ENCODE measurements around the gene ZNF263. TPM values are rescaled to one million over a fixed set of nuclear protein-coding genes. Genes with fewer than 3 reads are reported as not detected.

The ZNF263 gene
- polyA plus RNA-seq, 2 donors: 7.9 to 12.7 TPM

DNA sequence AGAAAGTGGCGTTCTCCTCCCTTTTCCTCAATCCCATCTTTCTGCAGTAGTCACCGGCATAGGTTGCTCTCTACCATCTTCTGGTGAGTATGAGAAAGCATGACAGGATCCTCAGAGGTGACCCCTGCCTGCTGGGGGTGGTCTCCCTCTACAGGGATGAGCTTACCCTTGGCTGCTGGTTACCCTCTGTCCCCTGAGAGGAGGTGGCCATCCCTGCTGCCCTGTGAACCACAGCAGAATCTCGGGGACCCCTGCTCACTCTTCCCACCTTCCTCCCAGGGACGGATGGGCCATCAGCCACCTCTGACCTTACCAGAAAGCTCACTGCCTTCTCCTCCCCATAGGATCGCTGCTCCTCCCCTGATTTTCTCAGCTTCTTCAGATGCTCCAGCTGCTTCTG is 34.7 kb upstream of the ZNF263 start:
- H3K27ac ChIP-seq (ENCODE audit: low read depth in 2 of 2, low read length in 1 of 2): no peak overlapping the region
- H3K9me3 ChIP-seq (ENCODE audit: control insufficient read depth in 2 of 2, insufficient read depth in 1 of 2, low read depth in 1 of 2, low read length in 1 of 2): peaks cover 0 to 3% of the 10 kb centered on the region in 2 donors
- no peak overlapping the region for H3K4me3 ChIP-seq (ENCODE audit: low read depth in 1 of 2, low read length in 2 of 2)
- no peaks in the 10 kb centered on the region for H3K4me1 ChIP-seq (ENCODE audit: control insufficient read depth in 2 of 2, insufficient read depth in 2 of 2, low read length in 1 of 2)
- WGBS, 2 donors: 75 to 85% methylated on average over 5 of the region's 5 CpGs
- no peaks in the 10 kb centered on the region for H3K36me3 ChIP-seq (ENCODE audit: control insufficient read depth in 2 of 2, insufficient read depth in 2 of 2, low read length in 1 of 2)
- no peaks in the 10 kb centered on the region for H3K27me3 ChIP-seq (ENCODE audit: control insufficient read depth in 1 of 2, insufficient read depth in 2 of 2, low read length in 2 of 2)

DNA sequence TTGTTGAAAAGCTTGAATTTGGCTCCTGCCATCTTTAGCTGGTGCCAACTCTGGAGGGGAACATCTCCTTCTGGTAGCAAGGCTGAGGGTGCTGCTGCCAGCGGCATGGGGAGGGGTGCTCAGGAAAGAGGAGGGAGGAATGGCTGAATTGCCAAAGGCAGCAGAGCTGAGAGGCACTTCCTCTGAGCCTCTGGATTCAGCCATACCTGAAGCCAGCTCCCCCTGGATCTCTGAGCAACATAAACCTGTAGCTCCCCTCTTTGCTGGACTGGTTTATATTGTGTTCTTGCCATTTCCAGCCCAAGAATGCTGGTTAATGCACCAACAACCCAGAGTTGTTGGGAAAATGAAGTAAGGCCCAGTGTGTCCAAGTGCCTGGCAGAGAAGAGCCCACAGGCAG is 34.3 kb upstream of the ZNF263 start:
- no peaks in the 10 kb centered on the region for H3K4me1 ChIP-seq (ENCODE audit: control insufficient read depth in 2 of 2, insufficient read depth in 2 of 2, low read length in 1 of 2)
- no peak overlapping the region for H3K4me3 ChIP-seq (ENCODE audit: low read depth in 1 of 2, low read length in 2 of 2)
- H3K9me3 ChIP-seq (ENCODE audit: control insufficient read depth in 2 of 2, insufficient read depth in 1 of 2, low read depth in 1 of 2, low read length in 1 of 2): peaks cover 0 to 3% of the 10 kb centered on the region in 2 donors
- 50 to 78% methylated on average over 1 of the region's 1 CpG for WGBS, 2 donors
- H3K36me3 ChIP-seq (ENCODE audit: control insufficient read depth in 2 of 2, insufficient read depth in 2 of 2, low read length in 1 of 2): no peaks in the 10 kb centered on the region
- H3K27ac ChIP-seq (ENCODE audit: low read depth in 2 of 2, low read length in 1 of 2): no peak overlapping the region
- no peaks in the 10 kb centered on the region for H3K27me3 ChIP-seq (ENCODE audit: control insufficient read depth in 1 of 2, insufficient read depth in 2 of 2, low read length in 2 of 2)

DNA sequence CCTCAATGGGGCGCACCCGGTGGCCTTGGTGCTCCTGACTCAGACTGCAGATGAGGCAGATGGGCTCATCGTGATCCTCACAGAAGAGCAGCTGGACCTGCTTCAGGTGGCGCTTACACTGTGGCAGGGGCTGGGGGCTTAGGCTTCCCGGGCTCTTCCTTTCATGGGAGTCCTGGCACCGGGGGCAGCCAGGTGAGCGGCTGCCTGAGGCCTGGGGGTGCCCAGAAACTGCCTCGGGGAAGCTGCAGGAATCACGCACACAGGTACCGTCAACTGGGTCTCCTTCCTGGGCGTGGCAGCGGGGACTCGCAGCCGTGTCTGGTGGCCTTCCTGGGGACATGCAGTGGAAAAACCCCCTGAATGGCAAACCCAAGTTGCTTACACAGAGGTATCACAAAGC is 33.8 kb upstream of the ZNF263 start:
- no peaks in the 10 kb centered on the region for H3K27me3 ChIP-seq (ENCODE audit: control insufficient read depth in 1 of 2, insufficient read depth in 2 of 2, low read length in 2 of 2)
- peaks cover 0 to 3% of the 10 kb centered on the region in 2 donors for H3K9me3 ChIP-seq (ENCODE audit: control insufficient read depth in 2 of 2, insufficient read depth in 1 of 2, low read depth in 1 of 2, low read length in 1 of 2)
- no peaks in the 10 kb centered on the region for H3K36me3 ChIP-seq (ENCODE audit: control insufficient read depth in 2 of 2, insufficient read depth in 2 of 2, low read length in 1 of 2)
- WGBS, 2 donors: 83 to 87% methylated on average over 13 to 14 of the region's 14 CpGs
- no peak overlapping the region for H3K27ac ChIP-seq (ENCODE audit: low read depth in 2 of 2, low read length in 1 of 2)
- H3K4me3 ChIP-seq (ENCODE audit: low read depth in 1 of 2, low read length in 2 of 2): no peak overlapping the region
- H3K4me1 ChIP-seq (ENCODE audit: control insufficient read depth in 2 of 2, insufficient read depth in 2 of 2, low read length in 1 of 2): no peaks in the 10 kb centered on the region

DNA sequence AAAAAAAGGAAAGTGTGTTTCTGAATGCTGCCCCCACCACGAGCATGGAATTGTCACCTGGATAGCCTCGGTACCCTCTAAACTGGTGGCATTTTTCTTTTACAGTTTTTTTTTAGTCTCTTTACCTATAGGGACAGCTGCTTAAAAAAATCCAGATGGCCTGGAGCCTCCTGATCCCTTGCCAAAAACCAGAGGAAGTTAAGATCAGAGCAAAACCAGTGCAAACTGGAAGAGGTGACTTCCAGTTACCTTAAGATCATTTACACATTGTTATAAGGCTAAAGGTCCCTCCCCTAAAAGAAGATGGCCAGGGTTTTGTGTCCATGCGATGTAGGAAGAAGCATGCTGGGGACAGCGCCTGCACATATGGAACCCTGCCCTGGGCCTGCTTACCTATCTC is 30.3 kb upstream of the ZNF263 start:
- Histone ChIP-seq H3K4me3 (ENCODE audit: low read depth in 1 of 2, low read length in 2 of 2) (no peak overlapping the region), H3K4me1 (ENCODE audit: control insufficient read depth in 2 of 2, insufficient read depth in 2 of 2, low read length in 1 of 2) (no peaks in the 10 kb centered on the region), H3K36me3 (ENCODE audit: control insufficient read depth in 2 of 2, insufficient read depth in 2 of 2, low read length in 1 of 2) (no peaks in the 10 kb centered on the region), H3K27ac (ENCODE audit: low read depth in 2 of 2, low read length in 1 of 2) (no peak overlapping the region), H3K27me3 (ENCODE audit: control insufficient read depth in 1 of 2, insufficient read depth in 2 of 2, low read length in 2 of 2) (no peaks in the 10 kb centered on the region), H3K9me3 (ENCODE audit: control insufficient read depth in 2 of 2, insufficient read depth in 1 of 2, low read depth in 1 of 2, low read length in 1 of 2) (peaks cover 0 to 7% of the 10 kb centered on the region in 2 donors)
- 75 to 76% methylated on average over 4 of the region's 4 CpGs for WGBS, 2 donors

DNA sequence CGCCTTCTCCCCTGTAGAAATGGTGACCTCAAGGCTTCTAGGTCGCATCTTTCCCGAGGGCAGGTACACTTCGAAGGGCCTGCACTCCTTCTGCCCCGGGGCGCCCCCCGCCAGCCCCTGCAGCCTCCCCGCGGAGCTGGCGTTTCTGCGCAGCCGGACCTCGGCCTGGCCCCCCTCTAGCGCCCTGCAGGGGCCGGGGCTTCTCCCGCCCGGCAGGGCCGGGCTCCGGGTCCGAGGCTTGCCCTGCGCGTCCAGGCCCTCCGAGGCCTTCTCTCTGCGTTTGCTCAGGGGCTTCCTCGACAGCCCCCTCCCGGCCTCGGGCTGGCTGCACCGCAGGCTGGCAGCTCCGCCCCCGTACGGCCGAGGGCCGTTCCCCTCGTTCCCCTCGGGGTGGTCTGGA is 29.0 kb upstream of the ZNF263 start:
- no peaks in the 10 kb centered on the region for H3K27me3 ChIP-seq (ENCODE audit: control insufficient read depth in 1 of 2, insufficient read depth in 2 of 2, low read length in 2 of 2)
- peaks cover 0 to 4% of the 10 kb centered on the region in 2 donors for H3K9me3 ChIP-seq (ENCODE audit: control insufficient read depth in 2 of 2, insufficient read depth in 1 of 2, low read depth in 1 of 2, low read length in 1 of 2)
- no peaks in the 10 kb centered on the region for H3K36me3 ChIP-seq (ENCODE audit: control insufficient read depth in 2 of 2, insufficient read depth in 2 of 2, low read length in 1 of 2)
- WGBS, 2 donors: 47 to 53% methylated on average over 35 of the region's 35 CpGs
- H3K4me1 ChIP-seq (ENCODE audit: control insufficient read depth in 2 of 2, insufficient read depth in 2 of 2, low read length in 1 of 2): no peaks in the 10 kb centered on the region
- H3K27ac ChIP-seq (ENCODE audit: low read depth in 2 of 2, low read length in 1 of 2): no peak overlapping the region
- no peak overlapping the region for H3K4me3 ChIP-seq (ENCODE audit: low read depth in 1 of 2, low read length in 2 of 2)

DNA sequence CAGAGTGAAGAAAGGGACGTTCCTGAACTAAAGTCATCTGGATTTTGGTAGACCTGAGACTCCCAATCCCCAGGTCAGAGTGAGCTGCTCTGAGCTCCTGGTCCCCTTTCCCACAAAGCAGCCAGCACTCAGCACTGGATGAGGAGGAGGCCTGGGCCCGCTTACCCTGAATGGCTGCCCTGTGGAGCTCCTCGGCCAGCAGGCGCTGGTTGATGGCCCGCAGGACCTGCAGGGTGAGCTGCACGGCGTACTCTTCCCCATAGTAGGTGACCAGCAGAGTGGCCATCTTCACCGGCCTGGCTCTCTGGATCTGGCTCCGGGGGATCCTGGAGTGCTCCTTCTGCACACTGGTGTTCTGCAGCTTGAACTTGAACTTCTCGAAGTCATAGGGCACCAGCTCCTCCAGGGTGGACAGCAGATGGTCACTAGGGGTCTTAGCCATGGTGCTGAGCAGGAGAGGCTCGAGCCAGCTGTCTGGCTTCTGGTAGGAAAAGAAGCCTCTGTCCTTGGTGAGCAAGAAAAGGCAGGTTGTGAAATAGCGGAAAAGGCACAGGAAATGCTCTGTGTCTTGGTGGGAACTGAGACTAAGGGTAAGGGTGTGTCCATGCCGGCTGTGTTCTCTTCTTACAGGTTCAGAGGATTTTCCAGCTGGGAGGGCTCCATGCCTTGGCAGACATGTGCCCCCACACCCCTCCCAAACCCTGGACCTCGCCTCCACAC is 27.0 kb upstream of the ZNF263 start, which contains the start of gene MEFV:
Gene MEFV (minus strand): TSS at position 488 of the 720 bp plus-strand sequence. CDS start 46 bp downstream, at position 442.
- no peaks in the 10 kb centered on the region for H3K27me3 ChIP-seq (ENCODE audit: control insufficient read depth in 1 of 2, insufficient read depth in 2 of 2, low read length in 2 of 2)
- H3K36me3 ChIP-seq (ENCODE audit: control insufficient read depth in 2 of 2, insufficient read depth in 2 of 2, low read length in 1 of 2): no peaks in the 10 kb centered on the region
- H3K4me3 ChIP-seq (ENCODE audit: low read depth in 1 of 2, low read length in 2 of 2): no peak within 1 kb of the TSS
- peaks cover 0 to 4% of the 10 kb centered on the region in 2 donors for H3K9me3 ChIP-seq (ENCODE audit: control insufficient read depth in 2 of 2, insufficient read depth in 1 of 2, low read depth in 1 of 2, low read length in 1 of 2)
- no peaks in the 10 kb centered on the region for H3K4me1 ChIP-seq (ENCODE audit: control insufficient read depth in 2 of 2, insufficient read depth in 2 of 2, low read length in 1 of 2)
- WGBS, 2 donors: 77 to 79% methylated on average over 14 of the region's 14 CpGs
- H3K27ac ChIP-seq (ENCODE audit: low read depth in 2 of 2, low read length in 1 of 2): no peak within 1 kb of the TSS

DNA sequence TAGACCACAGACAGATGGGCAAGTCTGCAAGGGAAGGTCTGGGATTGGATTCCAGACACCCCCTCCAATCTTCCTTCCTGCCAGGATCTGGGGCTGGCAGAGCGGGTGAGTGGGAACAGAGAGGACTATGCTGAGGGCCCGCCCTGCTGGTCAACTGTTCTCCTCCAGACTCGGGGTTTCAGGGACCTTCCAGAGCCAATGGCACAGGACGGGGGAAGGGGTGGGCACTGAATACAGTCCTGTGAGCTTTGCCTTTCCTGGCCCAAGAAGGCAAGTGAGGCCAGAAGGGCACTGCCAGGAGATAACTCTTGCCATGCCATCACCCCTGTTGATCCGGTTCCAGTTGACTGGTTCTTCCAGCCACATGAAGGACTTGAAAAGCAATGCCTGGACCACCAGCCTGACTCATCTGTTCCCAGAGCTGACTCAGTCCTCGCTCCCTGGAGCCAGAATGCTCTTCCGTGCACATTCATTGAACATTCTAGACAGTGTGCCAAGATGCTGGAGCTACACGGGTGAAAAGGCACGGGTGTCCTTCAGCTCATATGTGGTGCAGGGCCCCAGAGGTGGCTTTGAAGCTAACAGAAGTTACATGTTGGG is 26.3 kb upstream of the ZNF263 start:
- Histone ChIP-seq H3K27ac (ENCODE audit: low read depth in 2 of 2, low read length in 1 of 2) (no peak overlapping the region), H3K4me3 (ENCODE audit: low read depth in 1 of 2, low read length in 2 of 2) (no peak overlapping the region)

DNA sequence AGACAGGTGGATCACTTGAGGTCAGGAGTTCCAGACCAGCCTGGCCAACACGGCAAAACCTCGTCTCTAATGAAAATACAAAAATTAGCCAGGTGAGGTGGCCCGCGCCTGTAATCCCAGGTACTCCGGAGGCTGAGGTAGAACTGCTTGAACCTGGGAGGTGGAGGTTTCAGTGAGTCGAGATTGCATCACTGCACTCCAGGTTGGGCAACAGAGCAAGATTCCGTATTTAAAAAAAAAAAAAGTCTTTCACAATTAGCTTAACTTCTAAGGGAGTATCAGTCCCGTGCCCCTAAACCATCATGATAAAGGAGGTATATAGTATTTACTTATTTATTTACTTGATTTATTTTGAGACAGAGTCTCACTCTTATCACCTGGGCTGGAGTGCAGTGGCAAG is 23.5 kb upstream of the ZNF263 start:
- Histone ChIP-seq H3K4me1 (ENCODE audit: control insufficient read depth in 2 of 2, insufficient read depth in 2 of 2, low read length in 1 of 2) (no peaks in the 10 kb centered on the region), H3K36me3 (ENCODE audit: control insufficient read depth in 2 of 2, insufficient read depth in 2 of 2, low read length in 1 of 2) (no peaks in the 10 kb centered on the region), H3K4me3 (ENCODE audit: low read depth in 1 of 2, low read length in 2 of 2) (no peak overlapping the region), H3K9me3 (ENCODE audit: control insufficient read depth in 2 of 2, insufficient read depth in 1 of 2, low read depth in 1 of 2, low read length in 1 of 2) (peaks cover 3 to 6% of the 10 kb centered on the region in 2 donors), H3K27me3 (ENCODE audit: control insufficient read depth in 1 of 2, insufficient read depth in 2 of 2, low read length in 2 of 2) (no peaks in the 10 kb centered on the region), H3K27ac (ENCODE audit: low read depth in 2 of 2, low read length in 1 of 2) (no peak overlapping the region)
- WGBS, 2 donors: 84 to 87% methylated on average over 8 of the region's 8 CpGs

More for the DNA sequence above, 26.3 kb upstream of the ZNF263 start:
- Histone ChIP-seq H3K9me3 (ENCODE audit: control insufficient read depth in 2 of 2, insufficient read depth in 1 of 2, low read depth in 1 of 2, low read length in 1 of 2) (peaks cover 0 to 4% of the 10 kb centered on the region in 2 donors), H3K4me1 (ENCODE audit: control insufficient read depth in 2 of 2, insufficient read depth in 2 of 2, low read length in 1 of 2) (no peaks in the 10 kb centered on the region), H3K27me3 (ENCODE audit: control insufficient read depth in 1 of 2, insufficient read depth in 2 of 2, low read length in 2 of 2) (no peaks in the 10 kb centered on the region), H3K36me3 (ENCODE audit: control insufficient read depth in 2 of 2, insufficient read depth in 2 of 2, low read length in 1 of 2) (no peaks in the 10 kb centered on the region)
- WGBS, 2 donors: 73 to 79% methylated on average over 9 of the region's 9 CpGs

DNA sequence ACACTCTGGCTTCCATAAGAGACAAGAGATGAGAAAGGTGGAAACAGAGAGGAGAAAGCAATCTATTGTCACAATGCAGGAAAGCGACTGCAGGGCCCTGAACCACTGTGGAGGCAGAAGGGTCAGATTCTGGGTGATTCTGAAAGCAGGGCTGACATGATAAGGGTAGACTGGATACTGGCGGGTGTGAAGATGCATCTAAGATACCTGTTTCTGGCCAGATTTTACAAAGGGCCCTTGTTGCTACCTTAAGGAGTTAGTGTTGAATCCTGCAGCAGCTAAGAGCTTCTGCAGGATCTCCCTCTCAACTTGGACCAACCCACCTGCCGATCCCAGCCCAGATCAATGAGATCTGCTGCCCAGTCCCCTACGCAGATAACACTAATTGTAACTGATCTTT is 20.8 kb upstream of the ZNF263 start:
- 93 to 94% methylated on average over 4 of the region's 4 CpGs for WGBS, 2 donors
- Histone ChIP-seq H3K4me3 (ENCODE audit: low read depth in 1 of 2, low read length in 2 of 2) (no peak overlapping the region), H3K27ac (ENCODE audit: low read depth in 2 of 2, low read length in 1 of 2) (no peak overlapping the region), H3K36me3 (ENCODE audit: control insufficient read depth in 2 of 2, insufficient read depth in 2 of 2, low read length in 1 of 2) (no peaks in the 10 kb centered on the region), H3K9me3 (ENCODE audit: control insufficient read depth in 2 of 2, insufficient read depth in 1 of 2, low read depth in 1 of 2, low read length in 1 of 2) (peaks cover 2 to 3% of the 10 kb centered on the region in 2 donors), H3K27me3 (ENCODE audit: control insufficient read depth in 1 of 2, insufficient read depth in 2 of 2, low read length in 2 of 2) (no peaks in the 10 kb centered on the region), H3K4me1 (ENCODE audit: control insufficient read depth in 2 of 2, insufficient read depth in 2 of 2, low read length in 1 of 2) (no peaks in the 10 kb centered on the region)

Measured in esophagus (tissue), 2 donors.